Fibroblast of upper back skin (primary cell): ENCODE measurements around the gene MAPKAPK2.
"Not testable (repeated sequence)": the region's sequence is repeated elsewhere in the genome, so short reads cannot be mapped to it uniquely, and the experiment has no call there.

Experiments
- DNase-seq: peaks from one replicate; pipeline ENCODE4 v3.0.0-alpha.2; 2013

Gene MAPKAPK2

DNA sequence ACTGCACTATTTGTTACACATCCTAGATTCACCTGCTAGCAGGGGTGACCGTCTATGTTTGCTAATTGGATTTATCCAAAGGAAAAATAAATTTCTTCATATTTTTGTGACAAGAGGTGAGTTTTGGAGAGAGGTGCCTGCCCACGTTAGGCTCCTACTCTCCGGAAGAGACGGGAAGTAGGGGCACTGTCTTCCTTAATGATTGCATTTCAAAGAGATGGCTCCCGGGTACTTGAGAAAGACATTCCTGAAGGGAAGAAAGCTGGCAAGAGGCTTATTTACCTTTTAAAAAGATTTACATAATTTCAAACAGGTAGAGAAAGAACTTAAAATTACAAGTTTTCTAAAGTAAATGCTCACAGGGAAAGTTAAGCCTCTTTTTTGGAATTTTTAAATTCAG lies 67.2 kb downstream of the MAPKAPK2 start:
- DNase-seq: no peak

DNA sequence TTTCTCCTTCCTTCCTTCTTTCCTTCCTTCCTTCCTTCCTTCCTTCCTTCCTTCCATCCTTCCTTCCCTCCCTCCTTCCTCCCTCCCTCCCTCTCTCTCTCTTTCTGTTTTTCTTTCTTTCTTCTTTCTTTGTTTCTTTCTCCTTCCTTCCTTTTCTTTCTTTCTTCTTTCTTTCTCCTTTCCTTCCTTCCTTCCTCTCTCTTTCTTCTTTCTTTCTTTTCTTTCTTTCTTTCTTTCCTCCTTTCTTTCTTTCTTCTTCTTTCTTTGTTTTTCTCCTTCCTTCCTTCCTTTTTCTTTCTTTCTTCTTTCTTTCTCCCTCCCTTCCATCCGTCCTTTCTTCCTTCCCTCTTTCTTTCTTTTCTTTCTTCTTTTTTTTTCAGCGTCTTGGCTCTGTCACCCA lies 67.8 kb downstream of the MAPKAPK2 start:
- no peak for DNase-seq

DNA sequence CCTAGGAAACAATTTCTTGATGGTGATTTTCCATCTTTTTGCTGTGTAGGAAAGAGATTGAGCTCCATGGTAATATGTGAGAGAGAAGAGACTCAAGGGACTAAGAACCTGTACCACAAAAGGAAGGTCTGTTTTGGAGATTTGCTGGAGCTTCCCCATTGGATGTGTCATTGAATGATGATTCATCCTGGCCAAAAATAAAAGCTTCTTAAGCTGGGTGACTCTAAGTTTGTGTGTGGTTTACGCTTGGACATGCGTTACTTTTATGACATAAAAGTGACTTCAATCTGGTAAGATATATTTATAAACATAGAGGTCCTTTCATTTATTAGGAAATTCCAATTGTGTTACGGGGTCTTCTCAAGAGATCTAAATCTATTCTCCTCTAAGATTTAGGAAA lies 68.4 kb downstream of the MAPKAPK2 start:
- peak; percentile 41 for DNase-seq

DNA sequence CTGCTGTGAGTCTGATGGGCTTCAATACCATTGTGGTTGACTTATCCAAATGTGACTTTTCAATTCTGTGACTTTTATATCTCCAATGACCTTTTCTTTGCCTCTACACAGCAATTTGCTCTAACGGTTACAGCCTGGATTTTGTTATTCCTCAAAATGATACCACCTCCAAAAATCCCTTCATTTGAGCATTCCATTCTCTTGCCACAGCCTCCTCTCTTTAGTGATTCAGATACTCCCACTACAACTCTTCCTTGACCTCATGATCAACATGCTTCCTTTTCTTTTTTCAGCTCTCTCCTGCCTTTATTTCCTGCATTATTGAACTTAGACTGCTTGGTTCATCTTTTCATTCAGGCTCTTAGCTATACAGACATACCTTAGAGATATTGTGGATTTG lies 69.3 kb downstream of the MAPKAPK2 start:
- peak; percentile 43 for DNase-seq

DNA sequence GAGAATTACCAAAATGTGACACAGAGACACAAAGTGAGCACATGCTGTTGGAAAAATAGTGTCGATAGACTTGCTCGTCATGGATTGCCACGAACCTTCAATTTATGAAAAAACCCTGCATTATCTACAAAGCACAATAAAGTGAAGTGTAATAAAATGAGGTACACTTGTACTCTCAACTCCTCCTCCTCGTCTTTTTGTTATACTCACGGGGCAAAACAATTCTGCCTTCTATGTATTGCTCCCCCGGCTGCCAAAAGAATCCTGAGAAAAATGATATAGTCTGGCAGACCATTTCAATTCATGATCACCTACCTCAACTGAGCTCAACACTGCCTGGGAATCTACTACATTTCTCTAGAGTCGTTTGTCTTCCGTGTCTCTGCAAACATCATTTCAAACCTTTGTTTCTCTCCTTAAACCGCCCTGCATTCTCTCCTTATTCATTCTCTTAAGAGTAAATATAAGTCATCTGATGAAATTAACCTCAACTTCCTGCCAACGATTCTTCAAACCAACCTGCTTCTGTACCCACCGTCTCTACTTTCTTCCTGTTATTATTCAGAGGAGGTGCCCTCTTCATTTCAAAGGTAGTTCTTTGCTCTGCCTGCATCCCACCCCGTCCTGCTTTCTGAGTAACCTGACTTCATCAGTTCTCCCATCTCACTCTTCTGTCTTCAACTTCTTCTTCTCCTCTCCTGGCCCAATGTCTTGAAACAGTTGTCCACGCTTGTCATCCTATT lies 73.0 kb downstream of the MAPKAPK2 start:
- DNase-seq: no peak

GRCh38 chr1:206760590-206760989 lies 75.9 kb downstream of the MAPKAPK2 start:
- DNase-seq: no peak

DNA sequence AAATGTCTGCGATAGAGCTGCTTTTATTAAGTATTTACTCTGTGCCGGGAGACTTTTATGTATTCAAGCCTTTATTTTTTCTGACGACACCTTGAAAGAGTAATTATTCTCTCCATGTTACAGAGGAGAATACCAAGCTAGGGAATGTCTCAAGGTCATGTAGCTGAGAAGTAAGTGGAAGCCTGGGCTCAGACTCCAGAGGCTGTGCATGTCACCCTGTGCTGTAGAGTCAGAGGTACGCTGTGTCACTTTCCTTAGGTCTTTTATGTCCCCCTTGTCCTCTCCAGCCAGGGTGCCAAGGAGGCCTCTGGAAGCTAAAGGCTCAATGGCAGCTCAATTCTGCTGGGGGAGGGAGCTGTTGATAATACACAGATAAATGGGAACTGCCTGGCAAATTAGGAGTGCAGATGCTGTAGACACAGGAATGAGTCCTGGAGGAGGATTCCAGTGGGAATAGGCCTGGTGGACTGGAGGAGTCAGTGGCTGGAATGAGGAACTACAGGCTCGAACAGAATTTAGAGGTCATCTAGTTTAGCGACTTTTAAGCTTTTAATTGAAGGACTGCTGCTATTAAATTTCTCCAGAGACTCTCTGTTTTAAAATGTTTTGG lies 76.6 kb downstream of the MAPKAPK2 start:
- DNase-seq: no peak

DNA sequence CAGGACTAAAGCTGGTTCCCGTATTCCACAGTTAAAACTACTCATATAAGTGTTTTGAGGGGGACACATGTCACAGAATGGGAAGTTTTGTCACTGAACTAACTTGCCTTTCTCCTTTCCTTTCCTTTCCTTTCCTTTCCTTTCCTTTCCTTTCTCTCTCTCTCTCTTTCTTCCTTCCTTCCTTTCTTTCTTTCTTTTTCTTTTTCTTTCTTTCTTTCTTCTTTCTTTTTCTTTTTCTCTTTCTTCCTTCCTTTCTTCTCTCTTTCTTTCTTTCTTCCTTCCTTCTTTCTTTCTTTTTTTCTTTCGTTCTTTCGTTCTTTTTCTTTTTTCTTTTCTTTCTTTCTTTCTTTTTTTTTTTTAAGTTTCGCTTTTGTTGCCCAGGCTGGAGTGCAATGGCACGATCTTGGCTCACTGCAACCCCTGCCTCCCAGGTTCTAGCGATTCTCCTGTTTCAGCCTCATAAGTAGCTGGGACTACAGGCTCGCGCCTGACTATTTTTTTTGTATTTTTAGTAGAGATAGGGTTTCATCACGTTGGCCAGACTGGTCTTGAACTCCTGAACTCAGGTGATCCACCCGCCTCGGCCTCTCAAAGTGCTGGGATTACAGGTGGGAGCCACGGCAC lies 78.1 kb downstream of the MAPKAPK2 start:
- DNase-seq: not testable (repeated sequence)

- not testable (repeated sequence) for DNase-seq
Observed at GRCh38 chr1:206765771-206766170, 81.1 kb downstream of the MAPKAPK2 start.

DNA sequence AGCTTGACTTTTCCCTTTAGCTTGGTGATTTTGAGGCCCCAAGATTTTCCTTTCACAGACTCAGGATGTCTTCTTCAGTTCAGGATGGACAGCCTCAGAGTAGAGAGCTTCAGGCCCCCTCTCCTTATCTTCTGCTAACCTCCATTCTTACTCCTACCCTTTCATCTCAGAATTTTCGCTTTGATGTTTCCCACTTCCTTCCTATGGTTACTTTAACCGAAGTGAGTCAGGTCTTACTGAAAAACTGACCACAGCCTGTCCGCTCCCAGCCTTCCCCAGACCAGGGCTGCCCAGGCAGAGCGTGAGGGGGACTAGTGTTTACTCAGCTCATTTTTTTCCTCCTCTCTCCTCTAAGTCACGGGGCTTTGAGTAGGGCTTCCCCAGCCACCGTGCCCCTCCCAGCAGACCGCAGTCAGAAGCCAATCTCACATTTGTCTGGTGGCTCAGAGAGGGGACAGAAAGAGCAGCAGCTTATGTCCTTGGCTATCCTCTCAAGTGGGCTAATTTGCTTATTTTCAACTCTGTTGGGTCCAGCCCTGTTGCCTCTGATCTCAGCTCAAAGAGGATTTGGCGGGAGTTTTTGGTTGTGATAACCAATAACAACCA lies 81.6 kb downstream of the MAPKAPK2 start:
- peak; percentile 72 for DNase-seq

DNA sequence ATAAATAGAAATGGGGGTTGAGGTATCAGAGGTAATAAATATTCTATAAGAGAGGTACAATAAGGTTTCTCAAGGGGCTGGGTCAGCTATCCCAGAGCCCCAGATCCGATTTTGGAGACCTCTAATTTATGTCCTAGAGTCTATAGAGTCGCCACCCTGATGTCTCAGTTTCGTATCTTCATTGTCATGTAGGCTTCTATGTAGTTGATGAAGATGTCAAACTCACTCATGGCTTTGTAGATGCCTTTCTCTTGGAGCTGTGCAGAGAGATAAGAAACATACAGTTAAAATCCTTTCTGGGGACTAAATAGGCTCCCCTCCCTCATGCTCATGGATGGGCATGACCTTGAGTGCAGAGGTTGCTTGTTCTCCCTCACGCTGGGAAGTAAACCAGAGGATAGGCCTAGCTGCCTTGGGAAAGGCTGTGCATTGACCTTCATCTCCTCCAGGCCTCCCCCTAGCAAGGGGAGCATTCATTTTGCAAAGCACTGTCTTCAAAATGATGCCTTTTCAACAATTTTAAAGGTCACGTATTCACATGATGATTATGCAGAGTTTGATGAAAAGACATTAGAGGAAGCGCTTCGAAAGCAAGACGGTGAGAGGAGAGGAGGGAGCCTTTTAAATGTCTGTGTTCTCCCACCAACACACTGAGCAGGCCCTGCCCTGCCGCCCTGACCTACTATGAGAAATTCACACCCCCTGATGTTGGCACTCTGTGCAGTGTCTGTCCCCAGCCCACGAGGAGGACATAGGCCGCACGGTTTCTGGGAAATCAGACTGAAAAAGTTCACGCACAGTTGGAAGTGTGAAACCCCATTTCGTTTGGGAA lies 84.0 kb downstream of the MAPKAPK2 start:
- no peak for DNase-seq

DNA sequence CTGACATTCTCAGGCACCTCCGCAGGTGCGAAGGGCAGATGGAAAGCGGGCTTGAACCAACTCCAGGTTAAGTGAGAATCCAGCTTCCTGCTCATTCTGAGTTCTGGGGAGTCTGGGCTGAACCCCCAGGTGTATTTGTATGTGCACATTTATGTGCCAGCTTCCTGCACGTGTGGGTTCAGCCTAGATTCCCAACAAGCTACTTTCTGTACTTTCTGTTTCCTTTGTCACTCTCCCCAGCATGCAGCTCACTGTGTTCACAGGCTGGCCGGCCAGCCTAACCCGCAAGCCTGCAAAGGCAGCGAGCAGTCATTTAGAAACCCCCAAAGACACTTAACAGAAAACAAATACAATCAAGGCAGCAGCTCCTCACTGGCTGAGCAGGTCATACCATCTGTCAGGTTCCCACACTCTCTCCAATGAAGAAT lies 84.6 kb downstream of the MAPKAPK2 start:
- no peak for DNase-seq

DNA sequence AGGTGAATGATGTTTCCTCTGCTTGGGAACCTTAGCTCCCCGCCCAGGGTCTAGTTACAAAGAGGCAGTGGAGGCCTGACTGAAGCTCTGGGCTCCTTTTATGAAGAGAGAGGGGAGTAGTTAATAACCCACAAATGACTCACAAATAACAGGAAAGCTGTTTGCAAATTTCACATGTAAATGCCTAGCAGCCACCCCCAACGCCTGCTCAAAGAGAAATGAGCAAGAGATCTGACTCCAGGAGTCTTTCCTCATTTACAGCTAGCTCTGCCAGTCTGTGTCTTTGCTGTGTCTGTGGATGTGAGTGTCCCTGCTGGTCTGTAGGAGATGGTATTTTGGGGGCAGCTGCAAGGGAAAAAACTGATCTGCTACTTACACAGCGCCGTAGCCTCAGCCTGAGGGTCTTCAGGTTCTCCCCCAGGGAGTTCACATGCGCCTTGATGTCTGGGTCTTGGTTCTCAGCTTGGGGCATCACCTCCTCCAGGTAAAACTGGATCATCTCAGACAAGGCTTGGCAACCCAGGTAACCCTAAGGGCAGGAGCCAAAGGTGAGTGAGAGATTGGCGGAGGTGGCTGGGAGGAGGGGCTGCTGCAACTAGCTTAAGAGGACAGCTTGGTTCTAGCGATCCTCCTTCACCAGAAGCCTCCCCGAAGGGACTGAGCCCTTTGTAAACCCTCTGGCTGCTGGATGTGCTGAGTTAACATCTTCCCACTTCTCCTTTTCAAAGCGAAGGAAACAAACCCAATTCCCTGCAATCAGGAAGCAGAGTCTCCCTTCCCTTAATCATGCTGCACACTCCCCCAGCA lies 86.0 kb downstream of the MAPKAPK2 start, which contains the start of gene IL19:
TSS of gene IL19 (plus strand) at position 243 of the 807 bp plus-strand sequence. CDS start 65,890 bp downstream, outside the sequence.
- peak; percentile 48 for DNase-seq

DNA sequence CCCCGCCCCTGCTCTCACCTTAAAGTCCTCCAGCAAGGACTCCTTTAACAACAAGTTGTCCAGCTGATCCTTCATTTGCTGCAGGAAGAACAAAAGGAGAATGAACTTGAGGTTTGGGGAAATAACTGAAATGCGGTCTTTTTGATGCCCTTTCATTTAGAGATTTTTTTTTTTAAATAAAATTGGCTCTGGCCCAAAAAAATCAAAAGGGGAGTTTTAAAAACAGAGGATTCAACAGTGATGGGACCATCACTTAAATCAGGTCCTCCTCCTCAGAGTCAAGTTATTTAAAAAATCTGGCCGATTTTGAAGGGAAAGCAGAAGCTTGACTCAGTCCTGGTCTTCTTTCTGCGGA lies 86.6 kb downstream of the MAPKAPK2 start:
- no peak for DNase-seq

DNA sequence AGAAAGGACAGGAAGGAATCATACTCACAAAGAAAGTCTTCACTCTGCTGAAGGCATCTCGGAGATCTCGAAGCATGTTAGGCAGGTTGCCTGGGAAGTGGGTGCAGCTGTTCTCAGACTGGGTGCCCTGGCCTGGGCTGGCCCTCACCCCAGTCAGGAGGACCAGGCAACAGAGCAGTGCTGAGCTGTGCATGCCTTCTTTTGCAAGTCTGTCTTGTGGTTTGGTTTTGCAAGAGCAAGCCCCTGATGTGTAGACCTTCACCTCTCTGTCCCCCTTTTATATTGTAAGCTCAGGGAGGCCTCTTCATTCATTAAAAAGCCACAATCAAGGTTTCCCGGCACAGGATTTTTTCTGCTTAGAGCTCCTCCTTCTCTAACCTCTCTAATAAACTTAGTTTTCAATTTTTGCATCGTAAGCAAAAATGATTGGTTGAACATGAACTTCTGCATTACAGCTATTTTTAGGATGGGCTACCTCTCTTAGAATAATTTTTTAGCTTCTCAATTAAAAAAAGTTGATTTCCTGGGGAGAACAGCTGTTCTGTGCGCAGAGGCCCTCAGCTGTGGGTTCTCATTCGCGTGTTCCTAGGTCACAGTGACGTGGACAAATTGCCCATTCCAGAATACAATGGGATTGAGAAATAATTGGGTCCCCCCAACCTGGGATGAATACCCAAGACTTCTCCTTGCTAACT lies 87.7 kb downstream of the MAPKAPK2 start, which contains the start of gene IL10:
TSS of gene IL10 (minus strand) at position 252 of the 695 bp plus-strand sequence. CDS start at position 193, 59 bp downstream.
- DNase-seq: no peak

DNA sequence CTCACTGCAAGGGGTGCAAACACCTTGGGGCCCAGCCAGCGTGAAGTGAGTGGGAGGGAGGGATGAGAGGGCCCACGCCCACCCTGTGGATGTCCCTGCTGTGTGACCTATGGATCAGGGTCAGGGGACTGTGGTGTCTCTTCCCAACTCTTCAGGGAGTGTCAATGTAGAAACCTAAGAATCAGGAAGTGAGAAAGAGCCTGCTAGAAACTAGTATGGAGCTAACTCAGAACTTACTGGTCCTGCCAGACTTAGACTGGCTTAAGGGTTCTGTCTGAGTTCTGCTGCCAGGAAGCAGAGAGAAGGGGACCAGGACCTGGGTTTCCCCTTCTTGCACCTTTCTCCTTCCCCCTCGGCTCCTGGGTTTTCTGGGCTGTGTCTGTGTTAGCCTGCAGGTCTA lies 89.4 kb downstream of the MAPKAPK2 start:
- no peak for DNase-seq

DNA sequence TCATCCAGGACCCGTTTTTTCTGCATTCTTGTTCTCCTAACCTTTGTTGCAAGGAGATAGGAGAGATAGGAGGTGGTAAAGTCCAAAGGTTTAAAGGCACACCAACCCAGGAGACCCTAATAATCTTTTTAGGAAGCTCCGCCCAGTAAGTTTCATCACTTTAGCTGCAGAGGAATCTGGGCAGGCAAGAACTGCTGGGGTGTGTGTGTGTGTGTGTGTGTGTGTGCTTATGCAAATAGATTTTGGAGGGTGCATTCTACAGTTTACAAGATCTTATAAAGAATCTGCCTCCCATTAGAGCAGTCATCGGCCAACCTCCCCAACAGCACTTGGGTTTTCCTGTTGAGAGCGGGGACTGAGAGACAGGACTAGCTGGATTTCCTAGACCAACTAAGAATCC lies 91.5 kb downstream of the MAPKAPK2 start:
- DNase-seq: no peak

DNA sequence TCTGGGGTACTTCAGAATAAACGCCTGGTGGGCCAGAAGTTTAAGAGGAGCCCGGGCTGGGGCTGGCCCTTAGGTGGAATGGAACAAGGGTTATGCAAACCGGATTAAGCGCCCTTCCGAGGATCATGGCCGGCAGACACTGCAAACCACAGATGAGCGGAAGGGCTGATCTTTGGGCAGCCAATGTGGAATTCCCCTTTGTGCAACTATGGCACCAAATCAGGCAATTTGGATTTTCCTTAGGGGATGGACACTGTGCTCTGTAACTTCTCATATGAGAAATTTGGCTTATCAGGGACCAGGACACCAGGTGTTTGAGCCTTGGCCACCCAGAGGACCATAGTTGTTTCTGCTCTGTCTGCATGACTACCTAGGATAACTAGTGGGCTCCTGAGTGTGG lies 93.3 kb downstream of the MAPKAPK2 start:
- no peak for DNase-seq

DNA sequence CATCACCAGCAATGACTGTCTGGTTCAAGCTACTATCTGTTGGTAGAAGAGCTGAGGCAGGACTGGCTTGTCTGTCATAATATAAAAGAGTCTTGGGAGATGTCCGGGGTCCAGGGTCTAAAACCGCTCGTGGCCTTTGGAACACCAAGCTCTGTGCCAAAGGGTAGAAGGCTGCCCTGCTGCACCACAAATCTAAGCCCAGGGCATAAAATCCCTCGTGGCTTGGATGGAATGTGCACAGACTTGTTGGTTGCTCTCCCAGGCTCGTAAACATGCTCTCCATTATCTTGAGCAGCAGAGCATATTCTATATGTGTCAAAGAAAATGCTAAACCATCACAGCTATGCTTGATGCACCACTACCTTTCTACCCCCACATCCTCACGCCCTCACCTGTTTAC lies 94.2 kb downstream of the MAPKAPK2 start:
- not testable (repeated sequence) for DNase-seq

DNA sequence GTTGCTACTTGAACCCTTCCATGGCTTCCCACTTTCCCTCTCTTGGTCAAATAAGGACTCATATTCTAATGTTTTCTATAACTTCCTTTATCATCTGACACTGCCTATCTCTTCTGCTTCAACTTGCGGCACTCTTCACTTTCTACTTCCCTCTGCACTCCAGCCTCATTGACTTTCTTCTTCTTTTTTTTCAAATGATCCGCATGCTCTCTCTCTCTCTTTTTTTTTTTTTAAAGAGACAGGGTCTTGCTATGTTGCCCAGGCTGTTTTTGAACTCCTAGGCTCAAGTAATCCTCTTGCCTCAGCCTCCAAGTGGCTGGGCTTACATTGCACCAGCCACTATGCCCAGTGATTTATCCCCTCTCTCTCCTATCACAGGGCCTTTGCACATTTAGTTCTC lies 94.9 kb downstream of the MAPKAPK2 start:
- DNase-seq: no peak

GRCh38 chr1:206782448-206782847 lies 97.7 kb downstream of the MAPKAPK2 start:
- no peak for DNase-seq
